HepG2 (cell line): Measurements from ENCODE around the gene C20orf202. TPM values are rescaled to one million over a fixed set of nuclear protein-coding genes. Genes with fewer than 3 reads are reported as not detected.

Experiments
- KMT2B ChIP-seq: IDR thresholded peaks from 2 replicates; pipeline ENCODE4 v1.6.1; 2016; ENCODE audit warnings: missing genetic modification reagents, missing compliant biosample characterization
- STAT5B ChIP-seq: sonication (generic); formaldehyde crosslinking; IDR thresholded peaks from 2 replicates; pipeline ENCODE4 v1.4.0; 2020; ENCODE audit warnings: missing genetic modification reagents
- ZNF788 ChIP-seq: sonication (generic); formaldehyde crosslinking; IDR thresholded peaks from 2 replicates; pipeline ENCODE4 v1.5.0; 2020; ENCODE audit warnings: mild to moderate bottlenecking, missing genetic modification reagents, borderline replicate concordance
- ZSCAN12 ChIP-seq: sonication (generic); formaldehyde crosslinking; IDR thresholded peaks from 2 replicates; pipeline ENCODE4 v1.9.0; 2021; ENCODE audit warnings: mild to moderate bottlenecking, missing genetic modification reagents
- polyA plus RNA-seq, 8 experiments: library from polyadenylated mRNA; depleted of rRNA in 3 of 8; stranded (reverse) in 7 of 8; unstranded in 1 of 8; fragments of >200 nt; fragmentation: Illumina TruSeq in 4 of 8; extraction: Trizol in 4 of 8; gene quantifications; 2 replicates each; pipeline versions ENCODE4 v1.2.1 to v1.2.3, GENCODE V29; 2011 to 2016; ENCODE audit warnings: low read depth in 4 of 8, missing spikeins in 1 of 8, mixed read lengths in 1 of 8; ENCODE audit not compliant: insufficient read depth in 1 of 8
- total RNA-seq, 5 experiments: library from RNA; depleted of rRNA; stranded (reverse); fragments of >200 nt; fragmentation: Illumina TruSeq; extraction: Trizol; gene quantifications; 2 replicates each; pipeline ENCODE4 v1.2.3, GENCODE V29; 2016; ENCODE audit warnings: low read depth in 1 of 5
- TF ChIP-seq, protein P1 (sequence below): sonication (generic); formaldehyde crosslinking; IDR thresholded peaks from 2 replicates; pipeline ENCODE4 v1.4.0; 2020; ENCODE audit warnings: mild to moderate bottlenecking, missing genetic modification reagents
- TF ChIP-seq, protein P2 (sequence below): sonication (generic); formaldehyde crosslinking; IDR thresholded peaks from 2 replicates; pipeline ENCODE4 v1.5.1; 2020; ENCODE audit warnings: mild to moderate bottlenecking, missing genetic modification reagents, moderate library complexity
- TF ChIP-seq, protein P3 (sequence below): sonication (generic); formaldehyde crosslinking; IDR thresholded peaks from 2 replicates; pipeline ENCODE4 v1.4.0; 2020; ENCODE audit warnings: mild to moderate bottlenecking, missing genetic modification reagents
- TF ChIP-seq, protein P4 (sequence below): sonication (generic); formaldehyde crosslinking; IDR thresholded peaks from 2 replicates; pipeline ENCODE4 v1.5.1; 2020; ENCODE audit warnings: missing genetic modification reagents, mild to moderate bottlenecking, borderline replicate concordance
- TF ChIP-seq, protein P5 (sequence below), 2 experiments: IDR thresholded peaks; 2 replicates each; pipeline ENCODE4 v1.6.1; 2011 to 2012; ENCODE audit warnings: low read length in 2 of 2, borderline replicate concordance in 1 of 2, low read depth in 1 of 2, mild to moderate bottlenecking in 1 of 2, moderate library complexity in 1 of 2

The C20orf202 gene
- total and polyA plus RNA-seq, 2 of the 13 experiments (the other 11 are each of a cell fraction or from before 2014, with no cell fraction given), result 0.20 to 1.2 TPM

DNA sequence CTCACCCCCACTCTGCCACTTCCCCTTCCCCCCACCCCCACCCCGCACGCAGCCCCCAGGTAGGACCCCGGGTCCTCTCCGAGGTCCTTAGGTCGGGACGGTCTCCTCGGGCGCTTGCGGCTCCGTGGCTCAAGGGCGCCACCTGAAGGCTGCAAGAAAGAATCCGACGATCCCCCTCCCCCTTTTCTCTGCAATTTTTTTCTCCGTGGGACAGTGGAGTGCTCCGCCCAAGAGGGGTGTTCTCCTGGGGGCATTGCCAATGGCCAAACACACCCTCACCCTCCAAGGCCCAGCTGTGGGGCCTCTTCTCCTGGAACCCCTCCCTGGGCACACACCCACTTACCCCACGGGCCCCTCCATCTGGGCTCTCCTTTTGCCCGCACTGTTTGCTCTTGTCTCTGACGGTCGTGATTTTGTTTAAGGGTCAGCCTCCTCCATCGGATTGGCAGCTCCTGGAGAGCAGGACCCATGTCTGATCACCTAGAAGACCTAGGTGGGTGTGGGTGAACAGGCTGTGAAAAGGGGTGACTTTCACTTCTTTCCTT is 17.4 kb upstream of the C20orf202 start (continued):
- TF ChIP-seq, protein P1, sequence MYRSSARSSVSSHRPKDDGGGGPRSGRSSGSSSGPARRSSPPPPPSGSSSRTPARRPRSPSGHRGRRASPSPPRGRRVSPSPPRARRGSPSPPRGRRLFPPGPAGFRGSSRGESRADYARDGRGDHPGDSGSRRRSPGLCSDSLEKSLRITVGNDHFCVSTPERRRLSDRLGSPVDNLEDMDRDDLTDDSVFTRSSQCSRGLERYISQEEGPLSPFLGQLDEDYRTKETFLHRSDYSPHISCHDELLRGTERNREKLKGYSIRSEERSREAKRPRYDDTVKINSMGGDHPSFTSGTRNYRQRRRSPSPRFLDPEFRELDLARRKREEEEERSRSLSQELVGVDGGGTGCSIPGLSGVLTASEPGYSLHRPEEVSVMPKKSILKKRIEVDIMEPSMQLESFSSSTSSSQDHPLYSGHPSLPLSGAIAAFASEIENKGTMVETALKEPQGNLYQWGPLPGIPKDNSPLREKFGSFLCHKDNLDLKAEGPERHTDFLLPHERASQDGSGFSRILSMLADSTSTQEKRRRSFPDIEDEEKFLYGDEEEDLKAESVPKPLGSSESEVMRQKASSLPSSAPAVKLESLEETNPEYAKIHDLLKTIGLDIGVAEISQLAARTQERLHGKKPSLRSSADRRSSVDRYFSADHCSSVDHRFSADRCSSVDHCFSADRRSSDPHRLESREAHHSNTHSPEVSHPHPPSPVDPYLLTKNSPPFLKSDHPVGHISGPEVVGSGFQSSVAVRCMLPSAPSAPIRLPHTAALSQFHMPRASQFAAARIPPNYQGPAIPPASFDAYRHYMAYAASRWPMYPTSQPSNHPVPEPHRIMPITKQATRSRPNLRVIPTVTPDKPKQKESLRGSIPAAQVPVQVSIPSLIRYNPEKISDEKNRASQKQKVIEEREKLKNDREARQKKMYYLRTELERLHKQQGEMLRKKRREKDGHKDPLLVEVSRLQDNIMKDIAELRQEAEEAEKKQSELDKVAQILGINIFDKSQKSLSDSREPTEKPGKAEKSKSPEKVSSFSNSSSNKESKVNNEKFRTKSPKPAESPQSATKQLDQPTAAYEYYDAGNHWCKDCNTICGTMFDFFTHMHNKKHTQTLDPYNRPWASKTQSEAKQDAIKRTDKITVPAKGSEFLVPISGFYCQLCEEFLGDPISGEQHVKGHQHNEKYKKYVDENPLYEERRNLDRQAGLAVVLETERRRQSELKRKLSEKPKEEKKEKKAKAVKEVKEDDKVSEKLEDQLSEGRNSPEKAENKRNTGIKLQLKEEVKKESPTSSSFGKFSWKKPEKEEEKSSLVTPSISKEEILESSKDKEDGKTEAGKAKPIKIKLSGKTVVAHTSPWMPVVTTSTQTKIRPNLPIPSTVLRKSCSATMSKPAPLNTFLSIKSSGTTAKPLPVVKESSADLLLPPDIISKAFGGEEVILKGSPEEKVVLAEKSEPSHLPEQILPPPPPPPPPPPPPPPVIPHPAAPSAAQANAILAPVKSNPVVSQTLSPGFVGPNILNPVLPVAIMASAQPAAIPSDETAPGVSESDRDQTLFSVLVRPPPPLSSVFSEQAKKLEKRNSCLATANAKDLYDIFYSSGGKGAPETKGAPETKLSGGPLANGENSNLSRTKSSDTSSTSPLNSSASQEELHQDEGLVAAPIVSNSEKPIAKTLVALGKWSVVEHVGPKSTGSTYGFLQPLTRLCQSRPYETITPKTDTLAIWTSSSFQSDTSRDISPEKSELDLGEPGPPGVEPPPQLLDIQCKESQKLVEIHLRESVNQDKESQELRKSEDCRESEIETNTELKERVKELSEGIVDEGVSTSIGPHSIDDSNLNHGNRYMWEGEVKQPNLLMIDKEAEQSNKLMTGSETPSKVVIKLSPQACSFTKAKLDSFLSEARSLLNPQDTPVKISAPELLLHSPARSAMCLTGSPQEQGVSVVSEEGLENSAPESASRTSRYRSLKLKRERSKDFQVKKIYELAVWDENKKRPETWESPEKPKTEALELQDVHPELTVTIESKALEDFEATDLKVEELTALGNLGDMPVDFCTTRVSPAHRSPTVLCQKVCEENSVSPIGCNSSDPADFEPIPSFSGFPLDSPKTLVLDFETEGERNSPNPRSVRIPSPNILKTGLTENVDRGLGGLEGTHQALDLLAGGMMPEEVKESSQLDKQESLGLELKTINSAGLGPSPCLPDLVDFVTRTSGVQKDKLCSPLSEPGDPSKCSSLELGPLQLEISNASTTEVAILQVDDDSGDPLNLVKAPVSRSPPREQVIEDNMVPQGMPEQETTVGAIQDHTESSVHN (CRISPR knock-in tag), result no peak
- TF ChIP-seq STAT5B (no peak), ZNF788 (0 out of 2 replicates have a peak, but pooled peaks have one; percentile 53), ZSCAN12 (CRISPR knock-in tag) (no peak), KMT2B (CRISPR knock-in tag) (no peak)
- TF ChIP-seq, protein P2, sequence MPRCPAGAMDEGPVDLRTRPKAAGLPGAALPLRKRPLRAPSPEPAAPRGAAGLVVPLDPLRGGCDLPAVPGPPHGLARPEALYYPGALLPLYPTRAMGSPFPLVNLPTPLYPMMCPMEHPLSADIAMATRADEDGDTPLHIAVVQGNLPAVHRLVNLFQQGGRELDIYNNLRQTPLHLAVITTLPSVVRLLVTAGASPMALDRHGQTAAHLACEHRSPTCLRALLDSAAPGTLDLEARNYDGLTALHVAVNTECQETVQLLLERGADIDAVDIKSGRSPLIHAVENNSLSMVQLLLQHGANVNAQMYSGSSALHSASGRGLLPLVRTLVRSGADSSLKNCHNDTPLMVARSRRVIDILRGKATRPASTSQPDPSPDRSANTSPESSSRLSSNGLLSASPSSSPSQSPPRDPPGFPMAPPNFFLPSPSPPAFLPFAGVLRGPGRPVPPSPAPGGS, result no peak
- TF ChIP-seq, protein P3, sequence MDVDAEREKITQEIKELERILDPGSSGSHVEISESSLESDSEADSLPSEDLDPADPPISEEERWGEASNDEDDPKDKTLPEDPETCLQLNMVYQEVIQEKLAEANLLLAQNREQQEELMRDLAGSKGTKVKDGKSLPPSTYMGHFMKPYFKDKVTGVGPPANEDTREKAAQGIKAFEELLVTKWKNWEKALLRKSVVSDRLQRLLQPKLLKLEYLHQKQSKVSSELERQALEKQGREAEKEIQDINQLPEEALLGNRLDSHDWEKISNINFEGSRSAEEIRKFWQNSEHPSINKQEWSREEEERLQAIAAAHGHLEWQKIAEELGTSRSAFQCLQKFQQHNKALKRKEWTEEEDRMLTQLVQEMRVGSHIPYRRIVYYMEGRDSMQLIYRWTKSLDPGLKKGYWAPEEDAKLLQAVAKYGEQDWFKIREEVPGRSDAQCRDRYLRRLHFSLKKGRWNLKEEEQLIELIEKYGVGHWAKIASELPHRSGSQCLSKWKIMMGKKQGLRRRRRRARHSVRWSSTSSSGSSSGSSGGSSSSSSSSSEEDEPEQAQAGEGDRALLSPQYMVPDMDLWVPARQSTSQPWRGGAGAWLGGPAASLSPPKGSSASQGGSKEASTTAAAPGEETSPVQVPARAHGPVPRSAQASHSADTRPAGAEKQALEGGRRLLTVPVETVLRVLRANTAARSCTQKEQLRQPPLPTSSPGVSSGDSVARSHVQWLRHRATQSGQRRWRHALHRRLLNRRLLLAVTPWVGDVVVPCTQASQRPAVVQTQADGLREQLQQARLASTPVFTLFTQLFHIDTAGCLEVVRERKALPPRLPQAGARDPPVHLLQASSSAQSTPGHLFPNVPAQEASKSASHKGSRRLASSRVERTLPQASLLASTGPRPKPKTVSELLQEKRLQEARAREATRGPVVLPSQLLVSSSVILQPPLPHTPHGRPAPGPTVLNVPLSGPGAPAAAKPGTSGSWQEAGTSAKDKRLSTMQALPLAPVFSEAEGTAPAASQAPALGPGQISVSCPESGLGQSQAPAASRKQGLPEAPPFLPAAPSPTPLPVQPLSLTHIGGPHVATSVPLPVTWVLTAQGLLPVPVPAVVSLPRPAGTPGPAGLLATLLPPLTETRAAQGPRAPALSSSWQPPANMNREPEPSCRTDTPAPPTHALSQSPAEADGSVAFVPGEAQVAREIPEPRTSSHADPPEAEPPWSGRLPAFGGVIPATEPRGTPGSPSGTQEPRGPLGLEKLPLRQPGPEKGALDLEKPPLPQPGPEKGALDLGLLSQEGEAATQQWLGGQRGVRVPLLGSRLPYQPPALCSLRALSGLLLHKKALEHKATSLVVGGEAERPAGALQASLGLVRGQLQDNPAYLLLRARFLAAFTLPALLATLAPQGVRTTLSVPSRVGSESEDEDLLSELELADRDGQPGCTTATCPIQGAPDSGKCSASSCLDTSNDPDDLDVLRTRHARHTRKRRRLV (CRISPR knock-in tag), result no peak; the same call in 1 of the 2 replicates
- TF ChIP-seq, protein P4, sequence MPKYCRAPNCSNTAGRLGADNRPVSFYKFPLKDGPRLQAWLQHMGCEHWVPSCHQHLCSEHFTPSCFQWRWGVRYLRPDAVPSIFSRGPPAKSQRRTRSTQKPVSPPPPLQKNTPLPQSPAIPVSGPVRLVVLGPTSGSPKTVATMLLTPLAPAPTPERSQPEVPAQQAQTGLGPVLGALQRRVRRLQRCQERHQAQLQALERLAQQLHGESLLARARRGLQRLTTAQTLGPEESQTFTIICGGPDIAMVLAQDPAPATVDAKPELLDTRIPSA (CRISPR knock-in tag), result no peak
- TF ChIP-seq, protein P5, sequence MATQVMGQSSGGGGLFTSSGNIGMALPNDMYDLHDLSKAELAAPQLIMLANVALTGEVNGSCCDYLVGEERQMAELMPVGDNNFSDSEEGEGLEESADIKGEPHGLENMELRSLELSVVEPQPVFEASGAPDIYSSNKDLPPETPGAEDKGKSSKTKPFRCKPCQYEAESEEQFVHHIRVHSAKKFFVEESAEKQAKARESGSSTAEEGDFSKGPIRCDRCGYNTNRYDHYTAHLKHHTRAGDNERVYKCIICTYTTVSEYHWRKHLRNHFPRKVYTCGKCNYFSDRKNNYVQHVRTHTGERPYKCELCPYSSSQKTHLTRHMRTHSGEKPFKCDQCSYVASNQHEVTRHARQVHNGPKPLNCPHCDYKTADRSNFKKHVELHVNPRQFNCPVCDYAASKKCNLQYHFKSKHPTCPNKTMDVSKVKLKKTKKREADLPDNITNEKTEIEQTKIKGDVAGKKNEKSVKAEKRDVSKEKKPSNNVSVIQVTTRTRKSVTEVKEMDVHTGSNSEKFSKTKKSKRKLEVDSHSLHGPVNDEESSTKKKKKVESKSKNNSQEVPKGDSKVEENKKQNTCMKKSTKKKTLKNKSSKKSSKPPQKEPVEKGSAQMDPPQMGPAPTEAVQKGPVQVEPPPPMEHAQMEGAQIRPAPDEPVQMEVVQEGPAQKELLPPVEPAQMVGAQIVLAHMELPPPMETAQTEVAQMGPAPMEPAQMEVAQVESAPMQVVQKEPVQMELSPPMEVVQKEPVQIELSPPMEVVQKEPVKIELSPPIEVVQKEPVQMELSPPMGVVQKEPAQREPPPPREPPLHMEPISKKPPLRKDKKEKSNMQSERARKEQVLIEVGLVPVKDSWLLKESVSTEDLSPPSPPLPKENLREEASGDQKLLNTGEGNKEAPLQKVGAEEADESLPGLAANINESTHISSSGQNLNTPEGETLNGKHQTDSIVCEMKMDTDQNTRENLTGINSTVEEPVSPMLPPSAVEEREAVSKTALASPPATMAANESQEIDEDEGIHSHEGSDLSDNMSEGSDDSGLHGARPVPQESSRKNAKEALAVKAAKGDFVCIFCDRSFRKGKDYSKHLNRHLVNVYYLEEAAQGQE (IDR thresholded peaks at IDR 0.05; ENCODE audit: borderline replicate concordance in 1 of 2, low read depth in 1 of 2, low read length in 2 of 2), result no peak; a peak in 2 of 4 replicates
